GM21447 (cell line): ENCODE results near the gene CTPS2.

Experiments used
- ATAC-seq: cut with Tn5 transposase; IDR thresholded peaks from one replicate; pipeline ENCODE4 v1.9.1; 2021; ENCODE audit not compliant: unreplicated experiment

The CTPS2 gene

GRCh38 chrX:16573781-16574180 lies 138.7 kb downstream of the CTPS2 start:
- ATAC-seq, result no peak

- ATAC-seq, result no peak
These were observed 144.8 kb downstream of the CTPS2 start for GRCh38 chrX:16567681-16568080.

- ATAC-seq, result no peak
These were observed 145.9 kb downstream of the CTPS2 start for GRCh38 chrX:16566571-16566970.

GRCh38 chrX:16560173-16560572 lies 152.3 kb downstream of the CTPS2 start:
- ATAC-seq, result no peak

GRCh38 chrX:16559206-16559619 lies 153.3 kb downstream of the CTPS2 start:
- no peak for ATAC-seq

- ATAC-seq, result no peak
These were observed 154.0 kb downstream of the CTPS2 start for GRCh38 chrX:16558489-16558888.

- ATAC-seq, result no peak
These were observed 159.9 kb downstream of the CTPS2 start for GRCh38 chrX:16552546-16552945.

GRCh38 chrX:16547644-16548043 lies 164.8 kb downstream of the CTPS2 start:
- no peak for ATAC-seq

GRCh38 chrX:16544969-16545368 lies 167.5 kb downstream of the CTPS2 start:
- no peak for ATAC-seq
